Ramos (cell line): ENCODE data around the gene LRBA.
"Not testable (repeated sequence)": the region's sequence is repeated elsewhere in the genome, so short reads cannot be mapped to it uniquely, and the experiment has no call there.

Experiments used
- in situ Hi-C: fragments of 300-500 bp; cut with MboI; formaldehyde crosslinking; loops from one replicate; pipeline ENCODE4 v1.14.3; 2022; ENCODE audit warnings: low sequenced_read_pairs; ENCODE audit not compliant: unreplicated experiment

LRBA gene

DNA sequence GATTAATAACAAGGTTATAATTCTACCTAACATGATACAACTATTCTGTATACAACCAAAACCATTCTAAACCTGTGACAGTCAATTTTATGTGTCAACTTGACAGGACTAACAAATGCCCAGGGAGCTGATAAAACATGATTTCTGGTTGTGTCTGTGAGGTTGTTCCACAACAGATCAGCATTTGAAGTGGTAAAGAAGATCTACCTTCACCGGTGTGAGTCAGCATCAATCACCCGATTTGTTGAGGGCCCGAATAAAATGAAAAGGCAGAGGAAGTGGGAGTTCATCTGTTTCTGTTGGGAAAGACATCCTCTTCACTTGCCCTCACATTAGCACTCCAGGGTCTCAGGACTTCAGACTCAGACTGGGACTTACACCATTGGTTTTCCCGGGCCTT, 245.2 kb downstream of the LRBA start:
- in situ Hi-C loops = no loop called here

DNA sequence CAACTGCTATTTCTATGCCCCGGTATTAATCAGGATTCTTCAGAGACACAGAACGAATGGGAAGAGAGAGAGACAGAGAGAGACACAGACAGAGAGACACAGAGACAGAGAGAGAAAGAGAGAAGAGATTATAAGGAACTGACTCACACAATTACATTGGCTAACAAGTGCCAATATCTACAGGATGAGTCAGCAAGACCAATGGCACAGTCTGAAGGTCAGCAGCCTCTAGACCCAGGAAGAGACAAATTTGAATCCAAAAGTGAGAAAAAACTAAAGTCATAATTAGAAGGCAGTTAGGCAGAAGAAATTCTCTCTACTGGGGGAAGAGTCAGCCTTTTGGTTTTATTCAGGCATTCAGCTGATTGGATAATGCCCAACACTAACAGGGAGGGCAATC, 245.8 kb downstream of the LRBA start:
- in situ Hi-C loops = no loop called here

DNA sequence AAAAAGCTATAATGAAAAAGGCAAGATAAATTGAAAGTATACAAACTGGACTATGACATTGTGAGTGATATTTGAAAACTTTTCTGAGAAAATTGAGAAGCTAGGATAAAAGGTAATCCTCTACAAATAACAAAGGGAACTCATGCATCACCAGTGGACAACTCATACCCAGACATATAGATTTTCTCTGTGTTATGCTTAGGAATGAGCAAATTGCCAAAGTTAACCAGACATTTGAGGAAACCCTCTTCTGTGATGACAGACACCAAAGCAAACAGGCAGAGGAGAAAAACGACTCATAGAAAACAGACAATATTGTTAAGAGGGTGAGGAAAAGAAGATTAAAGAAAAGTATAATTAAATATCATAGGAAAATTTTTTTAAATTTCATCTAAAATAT, 246.6 kb downstream of the LRBA start:
- in situ Hi-C loops = no loop called here

DNA sequence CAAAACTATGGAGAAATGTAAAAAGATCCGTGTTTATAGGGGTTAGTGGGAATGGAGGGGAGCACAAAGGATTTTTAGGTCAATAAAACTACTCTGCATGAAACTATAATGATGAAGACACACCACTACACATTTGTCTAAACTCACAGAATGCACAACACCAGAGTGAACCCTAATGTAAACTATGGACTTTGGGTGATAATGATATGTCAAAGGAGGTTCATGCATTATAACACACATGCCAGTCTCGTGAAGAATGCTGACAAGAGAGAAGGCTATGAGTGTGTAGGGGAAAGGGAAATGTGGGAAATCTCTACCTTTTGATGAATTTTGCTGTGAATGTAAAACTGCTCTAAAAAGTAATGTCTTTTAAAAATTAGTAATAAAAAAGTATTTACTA, 249.9 kb downstream of the LRBA start:
- in situ Hi-C loops = no loop called here

DNA sequence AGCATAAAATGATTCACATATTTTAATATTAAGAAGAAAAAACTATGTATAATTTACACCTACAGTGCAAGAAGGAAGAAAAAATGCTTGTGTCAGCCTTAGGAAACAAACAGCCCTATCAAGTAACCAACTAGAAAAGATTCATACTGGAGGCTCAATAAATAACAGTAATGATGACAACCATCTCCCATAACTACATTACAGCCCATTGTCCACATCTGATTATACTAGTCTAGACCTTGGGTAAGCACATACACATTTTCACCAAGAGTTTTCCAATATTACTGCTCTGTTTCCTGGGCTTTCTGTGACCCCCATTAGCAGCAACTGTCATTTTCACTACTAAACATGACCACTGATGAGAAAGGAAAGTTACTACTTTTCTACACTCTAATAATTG, 263.4 kb downstream of the LRBA start:
- in situ Hi-C loops = no loop called here

DNA sequence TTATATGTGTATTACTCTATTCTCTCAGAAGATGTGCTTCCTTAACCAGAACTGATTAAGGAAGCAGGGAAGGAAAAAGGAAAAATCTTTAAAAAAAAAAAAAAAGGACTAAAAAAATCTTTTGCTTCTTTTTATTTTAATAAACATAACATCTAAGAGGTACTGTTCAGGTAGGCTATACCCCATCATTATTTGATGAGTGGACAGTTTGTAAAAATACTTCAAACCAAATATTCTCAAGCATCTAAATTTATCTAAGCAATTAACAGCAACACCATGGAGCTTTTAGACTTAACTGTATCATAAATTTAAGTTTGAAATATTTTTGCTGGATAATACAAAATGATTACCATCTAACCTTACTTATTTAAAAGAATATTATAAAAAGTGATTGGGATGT, 264.3 kb downstream of the LRBA start:
- in situ Hi-C loops = no loop called here

DNA sequence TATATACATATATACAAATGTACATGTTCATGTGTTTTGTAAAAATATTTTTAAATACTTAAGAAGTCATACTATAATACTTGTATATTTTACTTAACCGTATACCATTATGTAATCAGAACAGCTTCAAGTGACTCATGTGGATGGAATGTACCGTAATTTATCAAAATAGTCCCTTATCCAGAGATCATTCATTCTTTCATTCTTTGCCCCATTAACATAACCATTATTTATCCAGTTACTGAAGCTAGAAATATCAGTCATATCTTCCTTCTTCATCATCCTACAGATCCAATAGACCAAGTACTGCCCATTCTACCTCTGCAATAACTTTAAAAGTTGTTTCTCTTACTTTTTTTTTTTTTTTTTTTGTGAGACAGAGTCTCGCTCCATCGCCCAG, 268.9 kb downstream of the LRBA start:
- in situ Hi-C loops = no loop called here

DNA sequence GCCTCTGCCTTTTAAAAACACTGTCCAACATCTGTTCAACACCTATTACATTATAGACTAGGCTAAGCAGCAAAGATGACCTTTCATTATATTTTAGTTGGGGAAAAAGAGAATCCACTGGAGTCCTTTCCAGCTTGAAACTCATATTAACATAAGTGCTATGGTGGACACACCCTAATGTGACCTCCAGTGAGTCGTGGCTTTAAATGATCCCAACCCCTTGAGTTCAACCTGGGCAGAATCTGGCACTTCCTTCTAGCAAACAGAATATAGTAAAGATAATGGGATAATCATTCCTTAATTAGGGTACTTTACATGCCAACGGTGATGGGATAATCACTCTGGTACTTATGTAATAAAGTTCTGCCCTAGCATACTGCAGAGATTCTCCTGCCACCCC, 270.5 kb downstream of the LRBA start:
- in situ Hi-C loops = no loop called here

DNA sequence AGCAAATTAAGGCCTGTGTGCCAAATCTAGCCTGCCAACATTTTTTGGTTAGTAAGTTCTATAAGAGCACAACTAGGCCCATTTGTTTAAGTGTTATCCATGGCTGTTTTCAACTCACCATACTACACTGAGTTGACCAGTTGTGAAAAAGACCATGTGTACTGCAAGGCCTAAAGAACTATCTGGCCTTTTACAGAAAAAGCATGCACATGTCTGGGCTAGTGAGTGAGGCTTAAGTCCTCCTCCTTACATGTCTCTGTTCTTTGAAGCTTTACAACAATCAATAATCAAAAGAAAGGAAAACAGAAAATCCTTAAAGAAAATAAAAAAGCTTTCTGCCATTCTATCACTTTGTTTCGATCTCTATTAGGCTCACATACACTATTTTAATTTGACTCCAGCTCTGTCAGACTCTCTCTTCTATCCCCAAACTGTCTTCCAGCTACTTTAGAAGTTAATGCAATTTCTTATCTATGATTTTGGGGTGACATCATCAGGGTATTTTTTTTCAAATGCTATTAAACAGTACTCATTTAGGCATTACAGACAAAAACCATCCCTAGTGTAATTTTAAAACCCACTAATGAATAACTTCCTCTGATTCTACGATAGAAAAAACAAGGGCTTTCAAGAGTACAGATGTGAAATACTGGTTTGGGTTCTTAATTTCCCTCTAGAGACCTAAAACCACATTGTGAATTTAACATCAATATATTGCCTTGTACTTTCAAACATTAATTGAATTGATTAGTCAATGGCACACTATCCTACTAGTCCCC, 271.3 kb downstream of the LRBA start:
- in situ Hi-C loops = no loop called here

DNA sequence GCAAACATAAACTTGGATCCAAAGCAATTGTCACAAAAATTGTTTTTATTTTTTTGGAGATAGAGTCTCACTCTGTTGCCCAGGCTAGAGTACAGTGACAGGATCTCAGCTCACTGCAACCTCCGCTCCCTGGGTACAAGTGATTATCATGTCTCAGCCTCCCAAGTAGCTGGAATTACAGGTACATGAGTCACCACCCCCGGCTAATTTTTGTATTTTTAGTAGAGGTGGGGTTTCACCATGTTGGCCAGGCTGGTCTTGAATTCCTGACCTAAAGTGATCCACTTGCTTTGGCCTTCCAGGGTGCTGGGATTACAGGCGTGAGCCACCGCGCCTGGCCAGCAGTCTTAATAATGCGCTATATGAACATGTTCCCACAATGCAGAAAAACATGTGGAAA, 272.2 kb downstream of the LRBA start:
- in situ Hi-C loops = not testable (repeated sequence)

DNA sequence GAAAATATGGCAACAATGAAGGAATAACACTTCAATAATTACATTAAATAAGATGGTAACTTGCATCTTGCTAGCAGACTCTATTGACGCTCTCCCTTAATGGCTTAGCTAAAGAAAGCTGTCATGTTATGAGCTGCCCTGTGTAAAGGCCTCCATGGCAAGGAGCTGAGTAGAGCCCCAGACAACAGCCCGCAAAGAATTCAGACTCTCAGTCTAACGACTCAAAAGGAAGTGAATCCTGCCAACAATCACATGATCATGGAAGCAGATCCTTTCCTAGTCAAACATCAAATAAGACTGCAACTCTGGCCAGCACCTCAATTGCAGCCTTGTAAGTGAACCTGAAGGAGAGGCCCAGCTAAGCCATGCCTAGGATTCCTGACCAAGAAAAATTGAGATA, 275.5 kb downstream of the LRBA start:
- in situ Hi-C loops = no loop called here

DNA sequence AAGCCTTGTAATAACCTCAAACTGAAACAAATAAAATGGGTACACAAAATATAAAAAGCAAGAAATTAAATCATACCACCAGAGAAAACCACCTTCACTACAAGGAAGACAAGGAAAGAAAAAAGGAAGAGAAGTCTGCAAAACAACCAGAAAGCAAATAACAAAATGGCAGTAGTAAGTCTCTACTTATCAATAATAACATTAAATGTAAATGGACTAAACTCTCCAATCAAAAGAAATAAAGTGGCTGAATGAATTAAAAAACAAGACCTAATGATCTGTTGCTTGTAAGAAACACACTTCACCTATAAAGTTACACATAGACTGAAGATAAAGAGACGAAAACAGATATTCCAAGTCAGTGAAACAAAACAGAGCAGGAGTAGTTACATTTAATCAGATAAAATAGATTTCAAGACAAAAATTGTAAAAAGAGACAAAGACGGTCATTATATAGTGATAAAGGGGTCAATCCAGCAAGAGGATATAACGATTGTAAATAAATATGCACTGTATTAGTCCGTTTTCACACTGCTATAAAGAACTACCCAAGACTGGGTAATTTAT, 289.0 kb downstream of the LRBA start:
- in situ Hi-C loops = no loop called here

DNA sequence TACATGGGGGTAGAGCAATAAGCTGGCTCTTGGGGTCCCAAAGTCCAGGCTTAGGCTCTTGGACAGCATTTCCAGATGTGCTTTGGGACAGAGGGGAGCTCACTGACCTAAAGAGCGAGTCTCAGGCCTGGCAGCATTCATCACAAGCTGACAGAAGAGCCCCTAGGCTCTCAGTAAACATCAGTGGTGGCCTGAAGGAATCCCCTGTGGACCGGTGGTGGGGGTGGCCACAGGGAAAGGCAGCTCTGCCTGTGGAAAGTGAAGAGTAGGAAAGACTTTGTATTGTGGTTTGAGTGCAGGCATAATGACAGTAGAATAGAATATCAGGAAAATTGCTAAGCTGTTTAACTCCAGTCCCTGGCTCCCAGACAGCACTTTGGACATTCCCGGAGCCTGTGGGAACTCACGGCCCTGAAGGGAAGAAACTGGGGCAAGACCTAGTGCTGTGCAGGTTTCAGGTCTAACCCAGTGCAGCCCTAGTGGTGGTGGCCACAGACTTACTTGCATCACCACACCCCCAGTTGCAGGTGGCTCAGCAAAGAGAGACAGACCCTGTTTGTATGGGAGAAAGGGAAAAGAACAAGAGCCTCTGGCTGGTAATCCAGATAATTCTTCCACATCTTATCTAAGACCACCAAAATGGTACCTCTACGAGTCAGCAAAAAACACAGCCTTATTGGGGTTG, 291.2 kb downstream of the LRBA start:
- in situ Hi-C loops = no loop called here

DNA sequence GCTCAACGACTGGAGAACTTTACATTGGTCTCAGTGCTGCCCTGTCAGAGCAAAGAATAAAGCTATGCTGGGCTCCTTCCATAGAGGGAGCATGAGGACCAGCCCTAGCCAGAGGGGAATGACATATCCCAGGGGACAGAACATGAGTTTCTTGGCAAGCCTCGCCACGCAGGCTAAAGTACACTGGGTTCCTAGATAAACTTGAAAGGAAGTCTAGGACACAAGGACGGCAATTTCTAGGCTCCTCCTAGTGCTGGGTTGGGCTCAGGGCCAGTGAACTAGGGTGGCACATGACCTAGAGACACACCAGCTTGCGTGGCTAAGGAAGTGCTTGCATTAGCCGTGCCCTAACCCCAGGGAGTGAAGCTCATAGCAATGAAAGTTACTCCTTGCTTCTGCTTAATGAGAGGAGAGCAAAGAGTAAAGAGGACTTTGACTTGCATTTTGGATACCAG, 292.1 kb downstream of the LRBA start:
- in situ Hi-C loops = no loop called here

DNA sequence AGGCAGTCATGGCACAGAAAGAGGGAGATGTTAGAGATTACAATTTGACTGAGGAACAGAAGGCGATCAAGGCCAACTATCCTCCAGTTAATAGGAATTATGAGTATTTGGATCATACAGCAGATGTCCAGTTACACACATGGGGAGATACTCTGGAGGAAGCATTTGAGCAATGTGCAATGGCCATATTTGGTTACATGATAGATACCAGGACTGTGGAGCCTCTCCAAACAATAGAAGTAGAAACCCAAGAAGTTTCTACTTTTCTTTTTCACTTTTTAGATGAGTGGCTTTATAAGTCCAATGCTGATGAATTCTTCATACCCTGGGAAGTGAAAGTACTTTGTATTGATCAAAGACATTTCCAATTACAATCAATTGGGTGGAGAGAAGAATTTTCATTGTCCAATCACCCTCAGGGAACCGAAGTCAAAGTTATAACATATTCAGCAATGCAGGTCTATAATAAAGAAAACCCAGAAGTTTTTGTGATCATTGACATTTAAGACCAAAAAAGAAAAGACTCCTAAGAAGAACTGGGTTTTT, 294.0 kb downstream of the LRBA start:
- in situ Hi-C loops = no loop called here

DNA sequence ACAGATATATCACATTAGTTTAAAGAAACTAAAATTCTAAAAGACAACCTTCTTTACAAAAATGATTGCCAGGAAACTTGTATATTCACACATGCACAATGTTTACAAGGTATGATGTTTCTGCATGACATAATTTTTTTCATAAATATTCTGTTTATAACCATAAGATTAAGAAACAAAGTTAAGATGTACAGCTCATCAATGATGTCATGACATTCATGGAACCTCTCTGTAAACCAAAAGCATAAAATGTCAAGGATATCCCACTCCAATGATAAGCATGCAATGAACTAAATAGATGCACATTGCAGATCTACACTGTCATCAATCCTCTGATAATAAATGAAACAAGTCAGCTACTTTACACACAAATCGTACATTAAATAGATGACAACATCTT, 297.1 kb downstream of the LRBA start:
- in situ Hi-C loops = no loop called here

DNA sequence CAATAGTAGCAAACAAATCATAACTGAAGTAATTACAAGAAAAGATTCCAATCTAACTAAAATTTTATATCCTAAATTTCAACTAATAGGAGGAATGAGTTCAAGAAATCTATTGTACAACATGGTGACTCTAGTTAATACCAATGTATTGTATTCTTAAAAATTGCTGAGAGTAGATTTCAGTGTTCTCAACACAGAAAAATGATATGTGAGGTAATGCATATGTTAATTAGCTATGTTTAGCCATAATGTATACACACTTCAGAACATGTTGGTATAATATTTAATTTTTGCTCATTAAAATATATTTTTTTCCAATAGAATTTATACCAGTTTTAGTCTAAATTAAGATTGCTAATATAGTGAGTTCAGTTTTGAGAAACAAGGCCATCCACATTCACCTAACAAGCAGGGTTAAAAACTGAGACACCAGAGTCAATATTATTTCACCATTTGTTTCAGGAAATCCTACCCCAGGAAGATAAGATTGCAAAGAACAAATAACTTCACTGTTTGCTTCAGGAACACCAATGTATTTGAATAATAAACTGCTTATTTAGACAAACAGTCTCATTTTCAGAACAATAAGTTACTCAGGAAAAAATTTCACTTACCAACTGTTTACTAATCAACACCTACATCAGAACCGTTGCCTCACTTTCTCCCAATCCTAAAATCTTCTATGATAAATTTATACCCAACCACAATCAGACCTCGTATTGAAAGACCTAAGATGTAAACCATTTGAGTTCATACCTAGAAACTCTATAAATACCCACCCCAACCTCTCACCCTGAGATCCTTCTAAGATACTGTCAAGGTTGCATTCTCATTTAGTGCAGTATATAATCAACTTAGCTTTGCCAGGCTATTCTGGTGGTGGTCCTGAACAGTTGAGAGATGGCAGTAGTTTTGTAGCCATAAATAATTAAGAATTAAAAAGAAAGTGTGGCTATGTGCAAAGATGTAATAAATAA, 300.3 kb downstream of the LRBA start:
- in situ Hi-C loops = no loop called here

DNA sequence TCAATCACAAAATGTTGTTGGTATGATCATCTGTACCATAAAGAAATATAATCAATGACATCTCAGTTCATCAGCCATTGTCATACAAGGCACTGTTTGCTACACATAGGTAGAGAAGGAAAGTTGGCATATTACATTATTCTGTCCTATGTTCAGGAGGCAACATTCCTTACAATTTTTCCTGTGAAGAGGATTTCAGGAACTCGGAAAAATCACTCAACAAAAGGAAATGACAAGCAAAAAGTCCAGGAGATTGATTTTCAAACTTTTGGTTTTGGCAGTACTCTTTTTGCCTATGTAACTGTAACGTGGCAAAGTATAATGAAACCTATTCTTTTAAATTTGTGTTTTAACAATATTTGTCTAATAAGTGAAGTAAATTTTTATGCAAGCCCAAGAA, 301.8 kb downstream of the LRBA start:
- in situ Hi-C loops = no loop called here

DNA sequence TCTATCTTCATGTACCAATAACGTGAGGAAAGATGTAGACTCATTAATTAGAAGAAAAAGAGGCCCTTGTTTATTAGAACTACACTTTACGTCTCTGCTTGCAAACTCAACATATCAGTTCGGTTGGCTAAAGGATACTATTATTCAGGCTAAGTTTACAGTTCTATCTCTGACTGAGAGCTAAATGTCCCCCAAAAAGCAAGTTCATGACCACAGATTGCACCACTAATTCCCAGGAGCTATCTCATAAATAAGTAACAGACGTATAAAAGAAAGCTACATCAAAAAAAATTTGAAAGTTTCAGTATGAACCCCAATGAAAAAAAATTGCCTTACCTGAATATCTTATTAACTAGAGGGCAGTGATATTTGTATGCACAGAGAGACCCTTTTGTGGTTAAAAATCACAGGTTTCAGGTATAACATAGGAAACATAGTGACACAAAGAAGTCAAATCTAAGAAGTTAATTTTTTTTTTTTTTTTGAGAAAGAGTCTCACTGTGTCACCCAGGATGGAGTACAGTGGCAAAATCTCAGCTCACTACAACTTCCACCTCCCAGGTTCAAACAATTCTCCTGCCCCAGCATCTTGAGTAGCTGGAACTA, 304.2 kb downstream of the LRBA start:
- in situ Hi-C loops = no loop called here

DNA sequence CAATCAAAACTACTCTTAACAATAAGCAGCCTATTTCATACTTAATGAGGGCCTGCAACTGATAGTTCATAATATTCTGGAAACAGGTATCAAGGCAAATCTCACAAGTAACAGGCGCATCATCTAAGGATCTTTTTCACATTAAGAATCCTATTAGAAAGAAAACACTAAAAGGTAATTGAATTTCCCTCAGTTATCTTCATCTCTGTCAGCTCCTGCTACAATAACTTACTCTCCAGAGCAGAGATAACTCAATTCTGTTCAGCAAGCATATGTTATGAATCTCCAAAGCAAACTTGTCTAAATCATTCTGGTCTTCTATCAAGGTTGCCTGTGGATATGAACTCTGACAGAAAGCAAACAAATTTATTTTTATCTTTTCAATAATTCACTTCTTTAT, 307.1 kb downstream of the LRBA start:
- in situ Hi-C loops = no loop called here
